ENCODE results near the gene COX8A.

DNA sequence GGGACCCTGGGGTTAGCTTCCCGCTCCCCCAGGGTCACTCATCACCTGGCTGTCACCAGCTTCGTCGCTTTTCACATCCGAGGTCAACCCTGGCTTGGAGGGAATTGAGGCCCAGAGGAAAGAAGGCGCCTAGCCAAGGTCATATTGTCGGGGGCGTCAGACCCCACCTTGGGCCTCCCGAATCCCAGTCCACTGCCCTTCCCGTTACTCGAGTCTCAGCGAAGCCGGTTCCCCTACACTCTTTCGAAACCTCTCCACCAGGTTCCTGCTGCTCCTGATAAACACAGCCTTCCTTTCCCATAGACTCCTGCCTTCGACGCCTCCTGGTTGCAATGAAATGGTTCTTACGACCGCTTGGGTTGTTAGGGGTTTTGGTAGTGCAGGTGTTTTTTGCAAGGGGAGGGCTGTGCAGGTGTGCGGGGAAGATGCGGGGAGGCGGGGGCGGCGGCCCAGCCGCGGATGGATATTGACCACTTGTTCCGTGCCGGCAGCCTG lies 35.0 kb upstream of the COX8A start:
- TF ChIP-seq, protein P1, sequence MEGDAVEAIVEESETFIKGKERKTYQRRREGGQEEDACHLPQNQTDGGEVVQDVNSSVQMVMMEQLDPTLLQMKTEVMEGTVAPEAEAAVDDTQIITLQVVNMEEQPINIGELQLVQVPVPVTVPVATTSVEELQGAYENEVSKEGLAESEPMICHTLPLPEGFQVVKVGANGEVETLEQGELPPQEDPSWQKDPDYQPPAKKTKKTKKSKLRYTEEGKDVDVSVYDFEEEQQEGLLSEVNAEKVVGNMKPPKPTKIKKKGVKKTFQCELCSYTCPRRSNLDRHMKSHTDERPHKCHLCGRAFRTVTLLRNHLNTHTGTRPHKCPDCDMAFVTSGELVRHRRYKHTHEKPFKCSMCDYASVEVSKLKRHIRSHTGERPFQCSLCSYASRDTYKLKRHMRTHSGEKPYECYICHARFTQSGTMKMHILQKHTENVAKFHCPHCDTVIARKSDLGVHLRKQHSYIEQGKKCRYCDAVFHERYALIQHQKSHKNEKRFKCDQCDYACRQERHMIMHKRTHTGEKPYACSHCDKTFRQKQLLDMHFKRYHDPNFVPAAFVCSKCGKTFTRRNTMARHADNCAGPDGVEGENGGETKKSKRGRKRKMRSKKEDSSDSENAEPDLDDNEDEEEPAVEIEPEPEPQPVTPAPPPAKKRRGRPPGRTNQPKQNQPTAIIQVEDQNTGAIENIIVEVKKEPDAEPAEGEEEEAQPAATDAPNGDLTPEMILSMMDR (IDR thresholded peaks at IDR 0.05): no peak
- no peak for TF ChIP-seq RAD21 (conservative IDR thresholded peaks at IDR 0.05 in 1 of 2, IDR thresholded peaks at IDR 0.05 in 1 of 2)
- no peak for TF ChIP-seq NR3C1 (IDR thresholded peaks at IDR 0.05)
- TF ChIP-seq EP300 (IDR thresholded peaks at IDR 0.05): no peak
- TF ChIP-seq, protein P2, sequence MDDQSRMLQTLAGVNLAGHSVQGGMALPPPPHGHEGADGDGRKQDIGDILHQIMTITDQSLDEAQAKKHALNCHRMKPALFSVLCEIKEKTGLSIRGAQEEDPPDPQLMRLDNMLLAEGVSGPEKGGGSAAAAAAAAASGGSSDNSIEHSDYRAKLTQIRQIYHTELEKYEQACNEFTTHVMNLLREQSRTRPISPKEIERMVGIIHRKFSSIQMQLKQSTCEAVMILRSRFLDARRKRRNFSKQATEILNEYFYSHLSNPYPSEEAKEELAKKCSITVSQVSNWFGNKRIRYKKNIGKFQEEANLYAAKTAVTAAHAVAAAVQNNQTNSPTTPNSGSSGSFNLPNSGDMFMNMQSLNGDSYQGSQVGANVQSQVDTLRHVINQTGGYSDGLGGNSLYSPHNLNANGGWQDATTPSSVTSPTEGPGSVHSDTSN (IDR thresholded peaks at IDR 0.05): no peak
- no peak for TF ChIP-seq POLR2A (IDR thresholded peaks at IDR 0.05; ENCODE audit: low read length)
